DOHH2 (cell line): ENCODE data around the gene SOWAHA.

ENCODE experiments used
- CTCF ChIP-seq: fragments of 200-600 bp; sonication (generic); IDR thresholded peaks from one replicate; pipeline ENCODE4 v1.5.1; 2014; ENCODE audit warnings: antibody characterized with exemption, mild to moderate bottlenecking, low read depth, low read length; ENCODE audit not compliant: poor library complexity, severe bottlenecking
- EZH2phosphoT487 ChIP-seq: fragments of 200-600 bp; sonication (generic); IDR thresholded peaks from 2 replicates; pipeline ENCODE4 v1.6.1; 2017; ENCODE audit warnings: borderline replicate concordance, mild to moderate bottlenecking, antibody characterized with exemption, low read length, moderate library complexity, mixed read lengths

- no peak for TF ChIP-seq CTCF
- TF ChIP-seq EZH2phosphoT487 = no peak
These were observed 8.2 kb downstream of the SOWAHA start for GRCh38 chr5:132821350-132821749.
